Peyer's patch (tissue), 4 donors: Measurements from ENCODE around the gene MYCBPAP.

ENCODE experiments used
- POLR2A ChIP-seq, 2 donors: fragments of 450-650 bp; IDR thresholded peaks; one replicate each; pipeline ENCODE4 v1.5.1; 2017; ENCODE audit warnings: antibody characterized with exemption in 2 of 2, mild to moderate bottlenecking in 2 of 2, moderate library complexity in 2 of 2
- TF ChIP-seq, protein P1 (sequence below), 6 experiments: fragments of 450-650 bp in 4 of 6; fragments of 200-600 bp in 2 of 6; sonication (generic) in 1 of 6; IDR thresholded peaks; one replicate each; pipeline ENCODE4 v1.5.1; 2017 to 2019; ENCODE audit warnings: antibody characterized with exemption in 6 of 6, mild to moderate bottlenecking in 3 of 6, moderate library complexity in 1 of 6

DNA sequence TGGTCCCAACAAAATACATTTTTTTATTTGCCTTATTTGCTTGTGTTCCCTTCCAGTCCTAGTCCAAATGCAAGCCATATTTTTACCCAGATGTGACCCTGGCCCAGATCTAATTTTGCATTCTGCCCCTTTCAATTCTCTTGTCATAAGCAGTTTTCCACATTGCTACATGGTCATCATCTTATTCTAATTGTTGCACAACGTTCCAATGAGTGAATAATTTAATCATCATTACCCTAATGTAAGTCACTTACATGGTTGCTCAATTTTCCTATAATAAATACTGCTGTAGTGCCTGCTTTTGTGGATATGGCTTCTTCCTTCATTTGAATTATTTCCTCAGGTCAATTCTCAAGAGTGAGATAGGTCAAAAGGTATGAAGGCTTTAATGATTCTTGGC, 16.7 kb upstream of the MYCBPAP start:
- TF ChIP-seq, protein P1, sequence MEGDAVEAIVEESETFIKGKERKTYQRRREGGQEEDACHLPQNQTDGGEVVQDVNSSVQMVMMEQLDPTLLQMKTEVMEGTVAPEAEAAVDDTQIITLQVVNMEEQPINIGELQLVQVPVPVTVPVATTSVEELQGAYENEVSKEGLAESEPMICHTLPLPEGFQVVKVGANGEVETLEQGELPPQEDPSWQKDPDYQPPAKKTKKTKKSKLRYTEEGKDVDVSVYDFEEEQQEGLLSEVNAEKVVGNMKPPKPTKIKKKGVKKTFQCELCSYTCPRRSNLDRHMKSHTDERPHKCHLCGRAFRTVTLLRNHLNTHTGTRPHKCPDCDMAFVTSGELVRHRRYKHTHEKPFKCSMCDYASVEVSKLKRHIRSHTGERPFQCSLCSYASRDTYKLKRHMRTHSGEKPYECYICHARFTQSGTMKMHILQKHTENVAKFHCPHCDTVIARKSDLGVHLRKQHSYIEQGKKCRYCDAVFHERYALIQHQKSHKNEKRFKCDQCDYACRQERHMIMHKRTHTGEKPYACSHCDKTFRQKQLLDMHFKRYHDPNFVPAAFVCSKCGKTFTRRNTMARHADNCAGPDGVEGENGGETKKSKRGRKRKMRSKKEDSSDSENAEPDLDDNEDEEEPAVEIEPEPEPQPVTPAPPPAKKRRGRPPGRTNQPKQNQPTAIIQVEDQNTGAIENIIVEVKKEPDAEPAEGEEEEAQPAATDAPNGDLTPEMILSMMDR (IDR thresholded peaks at IDR 0.05), result no peak
- TF ChIP-seq POLR2A (IDR thresholded peaks at IDR 0.05), result no peak
